Neutrophil (primary cell): ENCODE data around the gene SDK2.

Experiments used
- H3K27ac ChIP-seq: fragments of 200-600 bp; sonication (generic); 2 replicates; pipeline ENCODE4 v1.5.1; 2016; ENCODE audit warnings: mild to moderate bottlenecking, moderate library complexity
- H3K27me3 ChIP-seq: fragments of 200-600 bp; sonication (generic); 2 replicates; pipeline ENCODE4 v1.6.0; 2016; ENCODE audit warnings: mild to moderate bottlenecking
- H3K36me3 ChIP-seq: fragments of 200-600 bp; sonication (generic); 2 replicates; pipeline ENCODE4 v1.5.1; 2017
- H3K4me1 ChIP-seq, 2 experiments: fragments of 200-600 bp in 1 of 2; sonication (generic) in 1 of 2; 1 replicate in 1 of 2; 2 replicates in 1 of 2; pipeline versions ENCODE4 v1.5.1 to v1.6.1; 2013 to 2016; ENCODE audit warnings: low read depth in 1 of 2, low read length in 1 of 2, mild to moderate bottlenecking in 1 of 2, moderate library complexity in 1 of 2; ENCODE audit not compliant: control insufficient read depth in 1 of 2, insufficient read depth in 1 of 2
- H3K4me3 ChIP-seq, 2 experiments: fragments of 200-600 bp in 1 of 2; sonication (generic) in 1 of 2; 1 replicate in 1 of 2; 2 replicates in 1 of 2; pipeline ENCODE4 v1.5.1; 2013 to 2016; ENCODE audit warnings: low read depth in 1 of 2, low read length in 1 of 2, mild to moderate bottlenecking in 1 of 2, moderate library complexity in 1 of 2
- H3K9me3 ChIP-seq: fragments of 200-600 bp; sonication (generic); 2 replicates; pipeline ENCODE4 v1.5.1; 2016
- CTCF ChIP-seq: fragments of 200-600 bp; sonication (generic); IDR thresholded peaks from 2 replicates; pipeline ENCODE4 v1.5.1; 2016; ENCODE audit warnings: antibody characterized with exemption

SDK2 gene

GRCh38 chr17:73634629-73635028 lies 9.6 kb downstream of the SDK2 start:
- Histone ChIP-seq H3K27ac (no peak overlapping the region), H3K27me3 (peaks cover 7% of the 10 kb centered on the region), H3K4me3 (no peak overlapping the region), H3K4me1 (no peaks in the 10 kb centered on the region), H3K36me3 (no peaks in the 10 kb centered on the region), H3K9me3 (no peaks in the 10 kb centered on the region)
- no peak for TF ChIP-seq CTCF

GRCh38 chr17:73633736-73634135 lies 10.5 kb downstream of the SDK2 start:
- H3K4me3 ChIP-seq: no peak overlapping the region
- no peaks in the 10 kb centered on the region for H3K9me3 ChIP-seq
- TF ChIP-seq CTCF: no peak
- no peaks in the 10 kb centered on the region for H3K36me3 ChIP-seq
- no peaks in the 10 kb centered on the region for H3K27me3 ChIP-seq
- no peaks in the 10 kb centered on the region for H3K4me1 ChIP-seq
- no peak overlapping the region for H3K27ac ChIP-seq

- H3K9me3 ChIP-seq: no peaks in the 10 kb centered on the region
- TF ChIP-seq CTCF: no peak
Measured at GRCh38 chr17:73632513-73632912, 11.7 kb downstream of the SDK2 start.

GRCh38 chr17:73630965-73631595 lies 13.2 kb downstream of the SDK2 start:
- H3K9me3 ChIP-seq: no peaks in the 10 kb centered on the region
- no peak for TF ChIP-seq CTCF
- H3K27ac ChIP-seq: no peak overlapping the region
- no peaks in the 10 kb centered on the region for H3K27me3 ChIP-seq
- H3K4me1 ChIP-seq: no peaks in the 10 kb centered on the region
- H3K4me3 ChIP-seq: no peak overlapping the region
- no peaks in the 10 kb centered on the region for H3K36me3 ChIP-seq

More at GRCh38 chr17:73632513-73632912, 11.7 kb downstream of the SDK2 start:
- Histone ChIP-seq H3K4me1 (no peaks in the 10 kb centered on the region), H3K36me3 (no peaks in the 10 kb centered on the region), H3K27me3 (no peaks in the 10 kb centered on the region), H3K4me3 (no peak overlapping the region), H3K27ac (no peak overlapping the region)

- no peak overlapping the region for H3K4me3 ChIP-seq
- H3K27me3 ChIP-seq: no peaks in the 10 kb centered on the region
- H3K4me1 ChIP-seq: no peaks in the 10 kb centered on the region
- no peak overlapping the region for H3K27ac ChIP-seq
- H3K9me3 ChIP-seq: no peaks in the 10 kb centered on the region
- TF ChIP-seq CTCF: no peak
- no peaks in the 10 kb centered on the region for H3K36me3 ChIP-seq
Measured at GRCh38 chr17:73630531-73630930, 13.7 kb downstream of the SDK2 start.
